HG02884 (cell line): Measurements from ENCODE around the gene PPP1CA.
"Not testable (repeated sequence)": the region's sequence is repeated elsewhere in the genome, so short reads cannot be mapped to it uniquely, and the experiment has no call there.

Experiments
- ATAC-seq: cut with Tn5 transposase; IDR thresholded peaks from one replicate; pipeline ENCODE4 v1.9.1; 2021; ENCODE audit warnings: mild to moderate bottlenecking, moderate library complexity; ENCODE audit not compliant: unreplicated experiment

PPP1CA gene

GRCh38 chr11:67435031-67435726, 33.5 kb upstream of the PPP1CA start:
- ATAC-seq, result no peak

GRCh38 chr11:67434395-67434881, 32.8 kb upstream of the PPP1CA start:
- ATAC-seq, result no peak

- ATAC-seq, result no peak
Measured at GRCh38 chr11:67433536-67434394, 32.1 kb upstream of the PPP1CA start.

GRCh38 chr11:67432655-67433349, 31.1 kb upstream of the PPP1CA start:
- no peak for ATAC-seq

GRCh38 chr11:67431346-67432249, 29.9 kb upstream of the PPP1CA start:
- no peak for ATAC-seq

GRCh38 chr11:67429722-67430121, 28.1 kb upstream of the PPP1CA start:
- no peak for ATAC-seq

GRCh38 chr11:67429038-67429668, 27.5 kb upstream of the PPP1CA start:
- no peak for ATAC-seq

- ATAC-seq, result peak; percentile 64
Measured at GRCh38 chr11:67428052-67429001, 26.7 kb upstream of the PPP1CA start, which contains the start of gene RPS6KB2. Gene RPS6KB2 (plus strand): TSS chr11:67428494. CDS start chr11:67428546, 52 bp downstream.

GRCh38 chr11:67427364-67427859, 25.8 kb upstream of the PPP1CA start:
- not testable (repeated sequence) for ATAC-seq

- ATAC-seq, result no peak
Measured at GRCh38 chr11:67423891-67424613, 22.4 kb upstream of the PPP1CA start.

- no peak for ATAC-seq
Measured at GRCh38 chr11:67423466-67423865, 21.8 kb upstream of the PPP1CA start.

GRCh38 chr11:67422891-67423290, 21.2 kb upstream of the PPP1CA start:
- ATAC-seq, result no peak

GRCh38 chr11:67421430-67422031, 19.9 kb upstream of the PPP1CA start:
- ATAC-seq, result no peak

- ATAC-seq, result peak; percentile 71
Measured at GRCh38 chr11:67420646-67421429, 19.2 kb upstream of the PPP1CA start.

GRCh38 chr11:67420147-67420645, 18.5 kb upstream of the PPP1CA start:
- no peak for ATAC-seq

- no peak for ATAC-seq
Measured at GRCh38 chr11:67419325-67420049, 17.8 kb upstream of the PPP1CA start.
